Fibroblast of skin of scalp (primary cell): Measurements from ENCODE around the gene PKDCC.

ENCODE experiments used
- DNase-seq: peaks from one replicate; pipeline ENCODE4 v3.0.0-alpha.2; 2013

PKDCC gene

DNA sequence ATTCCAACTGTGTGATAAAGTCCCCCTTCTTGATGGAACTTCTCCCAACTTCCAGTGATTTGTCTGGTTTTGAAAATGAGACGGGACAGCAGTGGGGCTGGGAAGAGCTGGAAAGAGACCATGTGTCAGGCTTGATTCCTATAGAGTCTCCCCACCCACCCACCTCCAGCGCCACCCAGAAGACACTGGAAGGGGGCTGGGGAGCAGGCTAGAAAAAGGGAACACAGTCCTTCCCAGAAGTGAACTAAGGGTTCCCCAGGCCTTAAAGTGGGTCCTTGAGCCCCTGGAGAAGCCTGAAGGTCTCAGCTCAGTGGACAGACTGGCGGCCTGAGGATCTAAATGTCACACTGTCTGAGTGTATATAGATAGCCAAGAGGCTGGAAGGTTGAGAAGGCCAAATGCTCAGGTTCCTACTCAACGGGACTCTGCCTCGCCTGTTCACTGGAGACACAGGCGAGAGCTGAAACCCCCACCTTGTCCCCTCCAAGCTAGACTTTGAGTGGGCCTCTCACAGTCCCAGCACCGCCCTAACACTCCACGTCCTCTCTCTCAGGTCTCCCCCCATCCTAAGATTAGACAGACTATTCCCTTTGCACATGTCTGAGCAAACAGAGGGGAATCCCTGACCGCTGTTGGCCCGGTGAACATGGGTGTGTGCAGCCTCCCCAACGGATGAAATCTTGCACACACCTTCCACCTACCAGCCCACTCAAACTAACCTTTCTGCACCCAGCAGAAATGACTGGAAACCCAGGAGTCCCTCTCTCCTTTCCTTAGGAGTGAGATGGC lies 1.6 kb downstream of the PKDCC start:
- no peak for DNase-seq

DNA sequence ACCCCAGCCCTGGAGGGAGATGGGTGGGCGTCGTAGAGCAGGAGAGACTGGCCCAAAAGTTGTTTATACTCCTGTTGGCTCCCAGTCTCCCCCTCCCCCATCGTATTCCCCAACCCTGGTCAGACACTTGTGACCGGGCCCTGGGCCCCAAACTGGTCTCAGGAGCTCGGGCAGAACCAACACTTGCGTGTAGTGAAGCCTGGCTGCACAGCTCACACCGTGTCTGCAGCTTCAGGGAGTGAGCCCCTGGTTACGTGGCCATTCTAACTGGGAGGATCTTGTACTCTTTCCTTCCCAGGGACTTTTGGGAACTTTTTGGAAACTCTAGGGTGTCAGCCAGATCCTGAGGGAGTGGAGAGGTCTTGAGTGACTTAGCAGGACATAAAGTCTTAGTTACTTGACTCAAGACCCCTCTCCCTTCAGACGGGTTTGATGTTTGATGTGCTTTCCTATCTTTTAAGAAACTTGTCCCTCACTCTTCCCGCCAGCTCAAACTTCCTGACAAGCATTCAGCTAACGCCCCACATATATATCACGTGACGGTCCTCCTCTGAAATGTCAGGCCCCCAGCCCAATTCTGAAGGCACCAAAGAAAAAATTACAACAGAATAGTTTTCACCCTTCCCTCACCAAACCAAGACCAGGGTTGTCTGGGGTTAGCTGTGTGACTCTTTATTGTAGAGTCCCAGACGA lies 2.3 kb downstream of the PKDCC start:
- no peak for DNase-seq

DNA sequence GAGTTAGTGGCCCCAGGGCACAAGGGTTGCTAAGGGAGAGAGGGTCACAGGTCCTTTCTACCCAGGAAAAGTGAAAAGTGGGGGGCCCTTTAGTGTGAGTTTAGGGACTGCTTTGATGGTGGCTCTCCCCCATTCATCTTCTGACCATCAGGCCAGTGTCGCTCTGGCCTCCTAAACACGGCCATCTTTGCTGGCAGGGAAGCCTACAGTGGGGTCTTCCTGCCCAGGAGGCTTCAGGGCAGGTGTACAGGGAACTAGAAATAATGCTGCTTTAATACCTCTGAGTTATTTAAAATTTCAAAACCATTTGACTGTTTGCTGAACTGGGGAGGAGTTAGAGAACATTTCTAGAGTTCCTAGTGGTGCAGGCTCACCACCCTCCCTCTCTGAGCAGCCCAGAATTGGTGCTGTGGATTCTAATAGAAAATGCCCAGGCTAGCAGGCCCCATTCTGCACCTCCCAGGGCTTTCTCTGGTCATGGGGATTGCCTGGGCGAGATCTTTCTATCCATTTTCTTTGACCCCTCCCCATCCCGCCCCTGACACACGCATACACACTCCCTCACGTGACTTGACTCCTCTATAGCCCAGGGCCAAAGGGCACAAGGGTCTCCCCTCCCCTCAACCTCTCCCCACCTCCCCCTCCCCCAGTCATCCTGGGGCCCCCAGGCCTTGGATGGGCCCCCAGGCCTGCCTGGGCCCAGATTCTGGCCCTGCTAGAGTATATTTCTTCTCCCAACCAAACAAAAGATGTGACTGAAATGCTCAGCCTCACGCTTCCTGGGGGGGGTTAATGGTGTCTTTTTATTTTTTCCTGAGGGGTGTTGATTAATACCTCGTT lies 3.1 kb downstream of the PKDCC start:
- DNase-seq = no peak

DNA sequence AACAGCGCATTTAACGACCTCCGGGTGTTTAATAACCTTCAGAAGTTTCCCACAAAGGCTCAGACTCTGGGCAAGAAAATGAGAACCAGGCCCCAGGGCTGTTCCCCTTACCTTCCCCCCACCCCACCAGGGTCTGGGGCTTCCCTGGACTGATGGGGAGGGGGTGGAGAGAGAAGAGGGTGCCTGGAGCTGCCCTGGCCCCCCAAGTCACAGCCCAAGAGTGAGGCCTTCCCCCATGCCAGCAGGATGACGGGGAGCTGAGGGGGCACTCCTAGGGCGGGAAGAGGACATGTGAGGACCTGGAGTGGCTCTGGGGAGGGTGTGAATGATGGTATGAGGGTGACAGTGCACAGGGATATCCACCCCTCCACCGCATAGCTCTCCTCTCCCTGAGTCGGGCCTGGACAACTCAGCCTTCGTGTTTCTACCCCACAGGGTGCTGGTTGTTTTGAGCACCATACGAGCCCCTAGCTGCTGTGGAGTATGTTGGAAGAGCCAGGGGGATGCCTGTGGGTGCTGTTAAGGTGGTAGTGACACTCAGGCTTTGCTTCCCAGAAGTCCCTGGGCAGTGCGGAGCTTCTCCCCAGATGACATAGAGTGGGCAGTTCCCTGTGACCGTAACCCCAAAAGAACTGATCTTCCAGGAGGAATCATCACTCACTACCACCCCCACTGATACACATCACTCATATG lies 3.9 kb downstream of the PKDCC start:
- no peak for DNase-seq

DNA sequence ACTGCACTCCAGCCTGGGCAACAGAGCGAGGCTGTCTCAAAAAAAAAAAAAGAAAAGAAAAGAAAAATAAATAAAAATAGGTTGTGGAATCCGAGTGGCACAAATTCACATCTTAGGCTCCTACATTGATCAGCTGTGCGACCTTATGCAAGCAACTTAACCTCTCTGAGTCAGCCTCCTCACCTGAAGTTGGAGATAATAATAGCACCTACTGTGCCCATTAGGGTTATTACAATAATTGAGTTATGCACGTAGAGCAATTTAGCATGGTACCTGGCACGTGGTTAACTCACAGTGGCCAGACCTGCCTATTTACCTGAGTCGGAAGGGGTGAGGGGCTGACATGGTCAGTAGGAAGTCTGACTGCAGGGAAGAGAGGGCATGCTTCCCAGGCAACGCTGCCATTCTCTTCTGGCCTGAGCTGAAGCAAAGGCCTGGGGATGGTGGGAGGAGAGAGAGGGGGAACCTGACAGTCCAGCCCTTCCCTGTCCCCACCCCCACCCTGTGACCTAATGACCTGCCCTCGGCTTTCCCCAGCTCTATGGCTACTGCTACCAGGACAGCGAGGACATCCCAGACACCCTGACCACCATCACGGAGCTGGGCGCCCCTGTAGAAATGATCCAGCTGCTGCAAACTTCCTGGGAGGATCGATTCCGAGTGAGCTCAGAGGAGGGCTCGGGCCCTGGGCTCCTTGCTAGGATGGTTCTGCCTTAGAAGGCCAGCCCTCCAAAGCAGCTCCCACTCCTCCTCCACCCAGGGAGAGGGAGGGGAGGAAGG lies 5.1 kb downstream of the PKDCC start:
- no peak for DNase-seq

DNA sequence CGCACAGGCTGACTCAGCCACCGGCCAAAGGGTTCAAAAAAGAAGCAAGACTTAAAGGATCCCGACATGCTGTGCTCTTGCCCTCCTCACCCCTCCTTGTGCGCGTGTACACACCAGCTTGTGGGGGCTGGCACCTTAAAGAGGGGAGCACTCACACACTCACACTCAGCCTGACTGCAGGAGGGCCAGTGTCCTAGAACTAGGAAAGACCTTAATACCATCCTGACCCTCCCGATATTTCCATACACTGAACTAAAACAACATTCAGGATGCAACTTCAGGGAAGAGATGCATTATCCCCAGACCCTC lies 5.6 kb downstream of the PKDCC start:
- DNase-seq = no peak

DNA sequence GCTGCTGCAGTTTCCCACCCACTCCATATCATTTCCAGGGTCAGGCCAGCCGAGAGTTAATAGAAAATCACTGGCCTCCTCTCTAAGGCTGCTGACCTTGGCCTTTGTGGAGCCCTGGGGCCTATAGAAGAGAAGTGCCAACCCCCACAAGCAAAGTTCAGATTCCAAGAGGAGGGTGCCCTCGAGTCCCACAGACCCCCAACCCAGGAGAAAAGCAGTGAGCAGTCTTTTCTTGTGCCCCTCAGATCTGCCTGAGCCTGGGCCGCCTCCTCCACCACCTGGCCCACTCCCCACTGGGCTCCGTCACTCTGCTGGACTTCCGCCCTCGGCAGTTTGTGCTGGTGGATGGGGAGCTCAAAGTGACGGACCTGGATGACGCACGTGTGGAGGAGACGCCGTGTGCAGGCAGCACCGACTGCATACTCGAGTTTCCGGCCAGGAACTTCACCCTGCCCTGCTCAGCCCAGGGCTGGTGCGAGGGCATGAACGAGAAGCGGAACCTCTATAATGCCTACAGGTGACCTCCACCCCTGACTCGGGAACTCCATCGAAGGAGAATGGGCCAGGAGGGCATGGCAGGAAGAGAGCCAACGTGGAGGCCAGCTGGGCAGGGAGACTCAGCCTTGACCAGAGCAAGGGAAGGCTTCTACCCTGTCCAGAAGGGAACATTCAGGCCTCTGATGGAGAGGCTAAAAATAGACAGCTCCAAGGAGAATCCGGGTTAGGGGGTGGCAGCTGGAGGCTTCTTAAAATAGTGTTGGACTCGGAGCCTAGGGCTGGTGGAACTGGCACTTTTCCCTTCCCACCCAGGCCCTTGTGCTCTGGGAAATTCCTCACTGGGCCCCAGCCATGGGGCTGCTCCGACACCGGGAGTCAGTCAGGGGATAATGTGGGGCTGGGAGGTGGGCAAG lies 6.2 kb downstream of the PKDCC start:
- no peak for DNase-seq

DNA sequence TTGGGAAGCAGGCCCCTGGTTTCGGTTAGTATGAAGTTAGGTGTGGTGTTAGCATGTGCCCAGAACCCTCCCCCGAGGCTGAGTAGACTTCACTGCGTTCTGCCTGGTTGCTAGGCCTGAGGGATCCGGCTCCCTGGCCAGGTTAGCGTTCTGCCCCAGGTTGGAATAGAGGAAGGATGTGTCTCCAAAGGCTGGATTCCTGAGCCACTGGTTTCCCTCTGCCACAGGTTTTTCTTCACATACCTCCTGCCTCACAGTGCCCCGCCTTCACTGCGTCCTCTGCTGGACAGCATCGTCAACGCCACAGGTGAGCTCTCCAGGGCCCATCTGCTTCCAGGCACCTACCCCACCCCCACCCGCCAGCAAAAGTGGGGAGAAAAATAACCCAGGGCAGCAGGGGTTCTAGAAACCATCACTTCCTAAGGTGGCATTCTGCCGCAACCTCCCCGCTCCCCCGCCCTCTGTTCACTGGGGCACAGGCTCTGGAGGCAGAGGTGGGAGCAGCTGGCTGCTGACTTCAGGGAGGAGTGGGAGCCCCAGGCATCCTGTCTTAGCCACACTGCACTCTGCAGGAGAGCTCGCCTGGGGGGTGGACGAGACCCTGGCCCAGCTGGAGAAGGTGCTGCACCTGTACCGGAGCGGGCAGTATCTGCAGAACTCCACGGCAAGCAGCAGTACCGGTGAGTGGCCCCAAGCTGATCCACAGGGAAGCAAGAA lies 7.1 kb downstream of the PKDCC start:
- DNase-seq = no peak

DNA sequence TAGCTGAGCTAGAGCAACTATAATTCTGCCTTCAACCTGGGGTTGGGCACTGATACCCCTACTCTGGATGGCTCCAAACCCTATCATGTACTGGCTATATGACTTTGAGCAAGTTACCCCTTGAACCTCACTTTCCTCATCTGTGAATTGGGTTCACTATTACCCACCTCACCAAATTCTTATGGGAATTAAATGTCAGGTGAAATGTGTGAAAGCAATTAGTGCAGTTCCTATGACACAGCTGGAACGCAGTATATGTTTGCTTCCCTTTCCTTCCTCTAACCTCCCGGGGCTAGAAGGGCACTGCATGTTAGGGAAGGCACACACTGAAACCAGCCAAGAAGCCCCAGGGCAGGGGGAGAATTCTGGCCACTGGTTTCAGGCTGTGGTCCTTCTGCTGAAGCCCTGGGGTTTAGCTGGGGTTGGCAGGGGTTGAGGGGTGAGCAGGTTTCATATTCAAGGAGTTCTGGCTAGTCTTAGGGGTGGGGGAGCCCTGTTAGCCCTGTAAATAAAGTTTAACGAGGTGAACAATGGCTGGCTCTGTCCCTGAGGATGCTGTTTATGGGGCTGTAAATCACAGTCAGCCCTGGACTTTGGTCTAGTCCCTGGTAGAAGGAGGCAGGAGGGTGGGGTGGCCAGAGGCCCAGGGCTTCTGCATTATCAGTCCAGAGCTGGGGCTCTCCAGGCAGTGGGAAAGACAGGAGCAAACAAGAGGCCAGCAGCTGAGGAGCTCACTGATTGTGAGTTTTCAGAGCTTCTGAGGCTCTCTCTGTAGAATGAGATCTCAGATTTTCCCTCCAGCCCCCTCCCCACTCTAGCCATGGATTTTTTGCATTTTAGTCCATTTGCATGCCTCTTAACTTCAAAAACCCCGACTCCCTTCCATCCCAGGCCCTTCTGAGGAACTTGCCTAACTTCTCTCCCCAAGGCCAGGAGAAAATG lies 8.0 kb downstream of the PKDCC start:
- DNase-seq = no peak

DNA sequence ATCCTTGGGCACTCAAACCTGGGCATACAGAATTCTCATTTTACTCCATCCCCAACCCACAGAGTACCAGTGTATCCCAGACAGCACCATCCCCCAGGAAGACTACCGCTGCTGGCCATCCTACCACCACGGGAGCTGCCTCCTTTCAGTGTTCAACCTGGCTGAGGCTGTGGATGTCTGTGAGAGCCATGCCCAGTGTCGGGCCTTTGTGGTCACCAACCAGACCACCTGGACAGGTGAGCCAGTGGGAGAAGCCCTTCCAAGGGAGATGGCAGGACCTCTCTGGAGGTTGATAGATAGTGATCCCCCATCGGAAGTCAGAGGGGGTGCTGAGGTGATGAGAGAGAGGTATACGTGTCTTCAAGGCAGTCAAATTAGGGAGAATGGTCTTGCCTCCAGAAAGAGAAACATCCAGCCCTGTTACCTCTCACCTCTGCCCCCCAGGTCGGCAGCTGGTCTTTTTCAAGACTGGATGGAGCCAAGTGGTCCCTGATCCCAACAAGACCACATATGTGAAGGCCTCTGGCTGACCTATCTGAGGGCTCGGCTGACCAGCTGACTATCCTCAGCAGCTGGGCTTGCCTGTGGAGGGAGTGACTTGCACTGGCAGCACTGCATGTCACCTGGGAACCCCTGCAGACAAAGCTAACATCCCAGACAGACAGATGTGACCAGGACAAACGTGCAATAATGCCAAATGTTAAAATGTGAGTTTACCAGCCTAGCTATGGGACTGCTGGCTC lies 9.5 kb downstream of the PKDCC start:
- DNase-seq = no peak

DNA sequence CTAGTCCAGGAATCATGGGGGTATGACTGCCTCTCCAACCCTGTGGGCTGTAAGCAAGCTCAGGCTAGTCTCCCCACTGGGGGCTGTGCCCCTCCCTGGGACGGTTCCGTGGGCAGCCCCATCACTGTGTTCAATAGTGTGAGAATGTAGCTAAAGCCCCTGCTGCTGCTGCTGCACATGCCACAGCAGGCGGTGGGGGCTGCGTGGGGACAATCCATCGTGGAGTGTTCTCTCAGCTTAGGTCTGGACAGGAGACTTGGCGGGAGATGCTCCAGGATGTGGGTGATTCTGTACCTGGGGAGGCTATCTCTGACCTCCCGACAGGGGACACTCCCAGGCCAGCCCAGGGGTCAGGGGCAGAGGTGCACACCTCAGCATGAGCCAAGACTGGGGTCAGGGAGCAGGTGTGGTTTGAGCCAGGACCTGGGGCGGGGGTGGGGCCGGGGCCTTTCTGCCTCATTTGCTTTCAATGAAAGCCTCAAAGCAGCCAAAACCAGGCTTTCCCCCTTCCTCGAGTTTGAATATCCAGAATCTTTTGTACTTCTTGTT lies 10.2 kb downstream of the PKDCC start:
- DNase-seq = no peak

DNA sequence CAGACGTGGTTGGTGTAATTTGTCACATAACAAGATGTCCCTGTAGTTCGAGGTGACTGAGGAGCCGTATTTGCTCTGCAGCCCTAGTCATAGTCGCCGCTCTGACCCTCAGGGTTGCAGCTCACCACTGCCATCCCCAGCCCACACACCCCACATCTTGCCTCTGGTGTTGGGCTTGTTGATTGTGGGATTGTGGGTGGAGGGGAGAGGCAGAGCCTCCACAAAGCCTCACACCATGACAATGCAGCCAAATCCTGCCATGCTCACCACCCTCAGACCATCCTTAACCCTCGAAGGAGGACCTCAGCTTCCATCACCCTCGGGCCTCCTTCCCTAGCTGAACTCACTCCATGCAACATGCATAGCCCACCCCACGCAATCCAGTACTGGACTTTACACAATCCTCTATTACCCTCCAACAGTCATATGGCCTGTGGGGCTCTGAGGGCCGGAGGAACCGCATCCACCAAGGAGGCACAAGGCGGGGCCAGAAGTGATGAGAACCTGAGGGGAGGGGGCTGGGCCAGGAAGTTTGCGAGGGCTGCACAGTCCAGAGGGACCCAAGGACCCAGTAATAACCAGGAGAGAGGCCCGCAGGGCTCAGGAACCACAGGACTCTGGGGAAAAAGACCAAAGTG lies 11.6 kb downstream of the PKDCC start:
- DNase-seq = no peak

DNA sequence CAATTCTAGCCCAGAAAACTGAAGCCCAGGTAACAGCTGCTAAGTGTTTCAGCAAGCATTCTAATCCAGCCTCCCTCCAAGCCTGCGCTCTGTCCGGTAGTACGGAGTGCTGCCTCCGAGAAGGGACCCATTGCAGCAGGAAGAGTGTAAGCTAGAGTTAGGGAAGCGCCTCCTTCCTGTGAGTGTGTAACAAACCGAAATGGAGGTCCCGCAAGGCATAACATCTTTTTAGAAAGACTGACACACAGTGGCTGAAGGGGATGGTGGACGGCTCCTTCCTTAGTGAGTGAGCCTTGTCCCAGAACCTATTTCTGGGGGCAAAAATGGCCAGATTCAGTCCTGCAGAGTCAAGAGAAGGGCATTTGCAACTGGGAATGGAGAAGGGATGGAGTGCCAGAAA lies 12.2 kb downstream of the PKDCC start:
- no peak for DNase-seq

DNA sequence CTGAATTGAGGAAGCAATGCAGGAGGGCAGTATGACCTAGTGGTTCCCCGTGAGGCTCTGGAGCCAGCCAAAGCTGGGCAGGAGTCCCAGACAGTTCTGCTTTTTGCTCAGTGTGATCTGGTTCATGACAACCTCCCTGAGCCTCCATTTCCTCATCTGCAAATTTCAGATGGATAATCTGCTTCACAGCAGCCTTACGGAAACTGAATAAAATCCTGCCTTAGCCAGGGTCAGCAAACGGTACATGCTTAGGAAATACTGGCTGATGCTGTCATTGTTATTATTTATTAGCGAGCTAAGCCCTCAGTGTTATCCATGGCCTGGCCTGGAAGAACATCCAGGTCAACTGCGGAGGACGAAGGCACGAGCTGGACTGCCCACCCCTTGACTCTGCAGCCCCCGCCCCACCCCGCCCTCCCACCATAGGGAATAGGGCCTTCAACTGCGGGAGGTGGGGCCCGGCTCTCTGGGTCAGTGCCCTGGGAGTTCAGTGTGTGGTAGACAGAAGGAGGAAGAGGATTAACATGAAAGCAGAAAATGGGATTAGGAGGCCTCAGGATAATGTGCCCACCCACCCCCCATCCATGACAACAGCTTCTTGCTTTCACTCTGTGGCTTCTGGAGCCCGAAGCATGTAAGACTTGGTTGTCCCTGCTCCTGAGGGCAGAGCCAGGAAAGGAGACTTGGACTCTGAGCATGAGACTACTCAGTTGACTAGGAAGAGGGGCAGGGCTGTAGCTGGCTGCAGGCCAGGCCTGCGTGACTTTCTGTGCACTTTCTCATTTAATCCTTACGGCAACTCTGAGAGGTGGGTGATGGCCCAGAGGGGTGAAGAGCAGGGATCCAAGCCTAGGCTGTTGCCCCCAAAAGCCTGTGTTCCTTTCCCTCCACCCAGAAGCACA lies 13.1 kb downstream of the PKDCC start:
- no peak for DNase-seq

DNA sequence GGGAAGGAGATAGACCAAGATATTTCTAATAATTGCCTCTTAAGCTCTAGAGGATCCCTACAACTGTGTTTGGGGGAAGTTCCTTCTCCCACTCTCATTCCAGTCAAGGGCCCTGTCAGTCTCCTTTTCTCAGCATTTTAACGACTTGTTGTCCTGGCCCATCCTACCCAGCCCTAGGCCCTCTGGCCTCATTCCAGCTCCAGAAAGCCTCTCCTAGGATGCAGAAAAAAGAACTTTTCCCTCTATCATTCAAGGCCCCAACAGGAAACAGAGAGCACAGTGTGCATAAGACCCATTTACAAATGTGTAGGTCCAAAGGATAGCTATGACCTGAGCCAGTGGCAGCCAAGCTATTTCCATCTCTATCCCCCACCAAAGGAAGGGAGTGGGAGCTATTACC lies 14.0 kb downstream of the PKDCC start:
- no peak for DNase-seq

DNA sequence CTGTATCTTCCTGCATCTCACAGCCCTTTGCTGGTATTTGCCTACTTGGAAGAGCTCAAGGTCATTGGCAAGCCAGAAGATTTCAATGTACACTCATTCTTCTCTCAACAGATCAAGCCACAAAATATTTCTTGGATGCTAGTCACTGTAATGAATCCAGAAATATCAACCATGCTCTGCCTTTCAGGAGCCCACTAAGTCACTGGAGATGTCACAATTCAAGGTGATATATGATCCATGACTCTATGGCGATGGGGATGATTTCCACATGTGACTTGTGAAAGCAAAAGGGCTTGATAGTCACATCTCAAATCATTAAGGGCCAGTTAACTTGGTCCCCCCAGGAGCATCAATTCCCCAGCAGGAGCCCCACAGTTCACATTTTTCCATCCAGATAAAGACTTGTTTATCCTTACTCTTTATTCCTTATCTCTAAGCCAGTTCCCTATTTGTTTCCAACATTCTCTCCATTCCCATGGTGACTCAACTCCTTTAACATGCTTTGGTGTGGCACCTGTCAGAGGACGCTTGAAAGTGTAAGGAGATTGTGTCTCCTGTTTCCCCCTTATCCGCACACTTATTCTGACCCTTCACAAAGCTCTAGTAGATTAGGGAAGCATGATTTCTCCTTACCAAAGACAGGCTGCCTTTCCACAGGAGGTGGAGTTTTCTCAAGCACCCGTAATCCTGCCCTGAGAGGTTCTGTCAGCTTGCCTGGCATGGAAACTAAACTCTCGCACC lies 15.8 kb downstream of the PKDCC start:
- DNase-seq = peak; percentile 61
